Measurements from ENCODE around the gene HSPB1.
"Not testable (repeated sequence)": the region's sequence is repeated elsewhere in the genome, so short reads cannot be mapped to it uniquely, and the experiment has no call there.

HSPB1 gene

DNA sequence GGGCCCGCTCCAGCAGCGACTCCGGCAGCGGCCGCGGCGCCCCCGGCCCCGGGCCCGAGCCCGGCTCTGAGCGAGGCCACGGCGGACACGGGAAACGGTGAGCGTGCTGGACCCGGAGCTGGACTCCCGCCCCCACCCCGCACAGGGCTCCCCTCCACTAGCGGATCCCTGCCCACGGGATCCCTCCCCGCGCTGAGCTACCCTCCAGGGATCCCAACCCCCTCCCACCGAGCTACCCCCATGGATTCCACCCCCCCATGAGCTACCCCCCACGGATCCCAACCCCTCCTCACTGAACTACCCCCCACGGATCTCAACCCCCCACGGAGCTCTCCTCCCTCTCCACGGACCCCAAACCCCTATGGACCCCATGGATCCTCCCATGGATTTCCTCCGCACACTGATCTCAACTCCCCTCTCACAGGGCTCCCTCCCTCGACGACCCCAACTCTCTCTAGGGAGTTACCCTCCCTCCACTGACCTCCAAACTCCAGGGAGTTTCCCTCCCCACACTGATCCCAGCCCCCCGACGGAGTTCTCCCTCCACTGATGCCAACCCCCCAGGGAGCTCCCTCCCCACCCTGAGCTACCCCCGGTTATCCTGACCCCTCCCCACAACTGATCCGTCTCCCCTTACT lies 20.6 kb upstream of the HSPB1 start:
- peak in 1 of 3 experiments; percentile 51 for DNase-seq

DNA sequence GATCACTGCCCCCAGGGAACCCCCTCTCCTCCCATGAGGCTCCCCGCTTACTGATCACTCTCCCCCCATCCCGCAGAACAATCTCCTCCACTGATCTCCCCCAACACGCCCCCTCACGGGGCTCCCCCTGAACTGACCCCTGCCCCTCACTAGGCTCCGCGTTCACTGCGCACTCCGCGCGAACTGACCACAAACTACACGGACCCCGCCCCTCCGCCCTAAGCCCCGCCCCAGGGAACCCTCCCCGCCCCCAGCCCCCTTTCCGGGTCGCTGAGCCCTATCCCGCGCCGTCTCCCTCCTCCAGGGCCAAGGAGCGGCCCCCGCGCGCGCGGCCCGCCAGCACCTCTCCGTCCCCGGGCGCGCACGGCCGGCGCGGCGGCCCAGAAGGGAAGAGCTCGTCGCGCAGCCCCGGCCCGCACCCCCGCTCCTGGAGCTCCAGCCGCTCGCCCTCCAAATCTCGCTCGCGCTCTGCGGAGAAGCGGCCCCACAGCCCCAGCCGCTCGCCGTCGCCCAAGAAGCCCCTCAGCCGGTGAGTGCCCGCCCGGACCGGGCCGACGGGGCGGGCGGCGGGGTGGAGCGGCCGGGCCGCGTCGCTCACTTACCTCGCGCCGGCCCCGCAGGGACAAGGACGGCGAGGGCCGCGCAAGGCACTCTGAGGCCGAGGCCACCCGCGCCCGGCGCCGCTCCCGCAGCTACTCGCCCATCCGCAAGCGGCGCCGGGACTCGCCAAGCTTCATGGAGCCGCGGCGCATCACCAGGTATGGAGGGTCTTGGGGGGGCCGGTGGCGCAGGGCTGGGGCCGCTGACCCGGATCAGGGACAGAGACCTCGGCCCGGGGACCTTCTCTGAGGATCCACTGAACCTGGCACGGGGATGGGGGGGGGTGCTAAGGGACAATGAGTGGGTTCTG lies 19.9 kb upstream of the HSPB1 start:
- no peak for DNase-seq

DNA sequence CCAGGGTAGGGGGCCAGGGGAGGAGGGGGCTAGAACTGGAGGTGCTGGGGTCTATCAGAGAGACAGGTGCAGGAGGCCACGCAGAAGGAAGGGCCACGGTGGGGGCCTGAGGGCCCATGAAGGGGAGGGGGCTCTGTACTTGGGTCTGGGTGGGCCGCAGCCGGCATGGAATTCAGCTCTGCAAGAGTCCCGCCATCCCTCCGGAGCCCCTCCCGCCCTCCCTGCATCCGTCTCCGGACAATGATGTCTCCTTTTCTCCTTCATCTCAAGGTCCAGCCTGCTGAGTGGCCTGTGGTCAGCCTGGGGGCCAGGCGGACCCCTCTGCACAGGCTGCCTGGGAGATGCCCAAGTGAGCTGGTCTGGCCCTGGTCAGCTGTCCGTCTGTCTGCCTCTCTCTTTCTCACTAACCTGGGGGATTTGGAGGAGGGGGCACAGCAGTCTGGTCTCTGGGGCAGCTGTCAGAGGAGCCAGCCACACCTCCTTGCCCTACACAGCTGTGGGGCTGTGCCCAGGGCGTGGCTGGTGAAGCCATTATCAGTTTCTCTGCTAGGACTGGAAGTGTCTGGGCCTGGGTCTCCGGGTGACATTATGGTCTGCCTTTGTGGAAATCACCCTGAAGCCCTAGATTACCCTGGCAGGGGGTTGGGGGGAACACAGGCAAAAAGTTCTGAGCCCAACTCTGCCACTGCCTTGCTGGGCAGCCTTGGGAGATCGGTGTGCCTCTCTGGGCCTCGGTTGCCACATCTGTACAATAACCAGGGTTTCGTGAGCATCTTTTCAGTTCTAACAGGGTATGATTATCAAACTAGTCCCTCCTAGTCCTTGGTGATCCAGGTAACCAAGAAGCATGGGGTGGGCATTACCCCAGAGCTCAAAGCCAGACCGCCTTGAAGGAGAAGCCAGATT lies 19.0 kb upstream of the HSPB1 start:
- DNase-seq, result no peak

DNA sequence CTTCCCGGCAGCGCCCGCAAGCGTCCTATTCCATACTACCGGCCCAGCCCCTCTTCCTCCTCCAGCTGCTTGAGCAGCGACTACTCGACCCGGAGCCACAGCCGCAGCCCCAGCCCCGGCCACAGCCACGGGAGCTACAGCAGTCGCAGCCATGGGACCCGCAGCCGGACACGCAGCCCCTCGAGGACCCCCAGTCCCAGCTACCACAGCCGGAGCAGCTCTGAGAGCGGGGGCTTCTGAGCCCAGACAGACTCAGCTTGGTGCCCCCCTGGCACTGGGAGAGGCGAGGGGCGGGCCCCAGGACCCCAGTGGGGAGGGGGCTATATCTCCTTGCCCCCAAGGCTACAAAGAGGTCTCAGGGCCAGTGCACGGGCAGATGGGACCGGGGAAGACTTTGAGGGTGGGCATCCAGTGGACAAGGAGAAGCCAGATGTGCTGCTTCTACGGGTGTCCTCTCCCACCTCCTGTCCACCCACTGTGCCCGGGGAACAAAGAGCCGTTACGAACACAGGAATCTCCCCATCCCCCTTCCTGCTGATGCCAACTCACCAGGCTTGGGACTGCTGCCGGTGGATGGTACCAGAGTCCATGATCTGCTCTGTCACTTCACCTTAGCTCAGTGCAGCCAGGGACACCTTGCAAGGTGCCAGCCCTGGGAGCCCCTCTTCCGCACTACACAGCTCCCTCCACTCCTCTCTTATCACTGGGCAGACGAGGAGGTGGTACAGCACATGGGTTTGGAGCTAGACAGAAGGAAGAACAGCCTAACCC lies 16.7 kb upstream of the HSPB1 start:
- DNase-seq, result no peak

DNA sequence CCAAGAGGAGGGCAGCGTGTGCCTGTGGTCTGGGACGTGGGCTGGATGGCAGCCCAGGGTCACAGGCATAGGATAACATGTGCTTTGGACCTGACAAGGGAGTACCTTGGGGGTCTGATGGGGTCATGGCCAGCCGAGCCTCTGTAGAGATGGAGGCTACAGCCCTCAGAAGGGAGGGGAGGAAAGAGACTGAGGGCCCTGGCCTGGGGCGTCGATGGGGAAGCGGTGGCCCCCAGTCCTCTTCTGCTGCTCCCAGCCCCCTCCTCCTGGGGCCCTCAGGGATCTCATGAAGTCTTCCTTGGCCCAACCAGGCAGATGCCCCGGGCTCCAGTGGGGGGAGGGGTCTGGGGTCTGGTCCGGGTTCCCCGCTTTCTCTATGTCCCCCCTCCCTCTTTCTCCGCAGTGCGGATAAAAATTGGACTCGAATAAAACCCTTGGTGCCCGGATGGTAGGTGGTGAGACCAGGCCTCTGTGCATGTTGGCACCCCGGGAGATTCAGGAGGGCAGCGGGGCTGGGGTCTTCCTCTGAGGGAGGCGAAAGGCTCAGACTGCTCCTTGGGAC lies 15.6 kb upstream of the HSPB1 start:
- no peak for DNase-seq

DNA sequence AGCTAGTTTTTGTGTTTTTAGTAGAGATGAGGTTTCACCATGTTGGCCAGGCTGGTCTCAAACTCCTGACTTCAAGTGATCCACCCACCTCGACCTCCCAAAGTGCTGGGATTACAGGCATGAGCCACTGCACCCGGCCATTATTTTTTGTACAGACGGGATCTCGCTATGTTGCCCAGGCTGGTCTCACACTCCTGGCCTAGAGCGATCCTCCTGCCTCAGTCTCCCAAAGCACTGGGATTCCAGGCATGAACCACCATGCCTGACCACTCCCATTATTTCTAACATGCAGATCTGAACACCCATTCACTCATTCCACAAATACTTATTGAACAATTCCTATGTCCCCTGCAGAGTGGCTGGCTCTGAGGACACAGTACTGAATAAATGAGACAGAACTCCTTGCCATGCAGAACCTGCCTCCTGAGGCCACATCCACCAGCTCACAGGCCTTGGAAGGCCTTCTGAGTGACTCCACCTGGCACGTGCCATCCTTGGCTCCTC lies 11.6 kb upstream of the HSPB1 start:
- DNase-seq, result not testable (repeated sequence)

DNA sequence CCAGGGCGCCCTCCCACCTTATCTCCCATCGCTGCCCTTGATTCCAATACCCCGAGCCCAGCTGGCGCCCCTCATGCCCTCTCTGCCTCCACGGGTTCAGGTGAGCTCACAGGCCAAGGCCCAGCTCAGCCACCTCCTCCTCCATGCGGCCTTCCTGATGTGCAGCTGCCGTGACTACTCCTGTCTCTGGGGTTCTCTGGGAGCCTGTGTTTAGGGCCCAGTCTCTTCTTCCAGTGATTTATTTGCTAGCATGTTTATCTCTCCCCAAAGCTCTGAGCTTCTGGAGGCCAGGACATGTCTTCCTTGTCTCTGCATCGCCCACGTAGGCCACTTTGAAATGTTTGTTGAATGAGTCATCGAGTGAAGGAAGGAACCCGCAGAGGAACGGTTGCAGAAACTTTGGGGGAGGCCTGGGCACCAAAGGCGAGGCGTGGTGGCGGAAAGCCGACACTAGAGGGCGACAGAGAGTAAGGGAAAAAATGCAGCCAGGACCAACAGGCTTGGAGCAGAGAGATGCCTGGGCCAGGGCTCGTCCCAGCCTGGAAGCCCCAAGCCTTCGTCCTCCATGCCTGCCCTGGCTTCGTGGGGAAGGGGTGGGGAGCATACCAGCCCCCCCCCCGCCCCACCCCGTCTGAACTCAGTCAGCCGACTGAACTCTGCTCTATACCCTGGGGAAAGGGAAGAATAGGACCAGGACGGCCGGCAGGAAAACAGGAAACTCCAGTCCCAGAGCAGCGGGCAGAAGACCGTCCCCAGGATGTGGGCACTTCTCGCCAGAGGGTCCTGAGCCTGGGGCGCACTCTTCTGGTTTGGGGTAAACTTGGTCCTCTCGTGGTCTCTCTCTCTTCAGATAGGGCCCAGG lies 10.9 kb upstream of the HSPB1 start:
- DNase-seq, result peak; percentile 79 to 90 (median 84)

DNA sequence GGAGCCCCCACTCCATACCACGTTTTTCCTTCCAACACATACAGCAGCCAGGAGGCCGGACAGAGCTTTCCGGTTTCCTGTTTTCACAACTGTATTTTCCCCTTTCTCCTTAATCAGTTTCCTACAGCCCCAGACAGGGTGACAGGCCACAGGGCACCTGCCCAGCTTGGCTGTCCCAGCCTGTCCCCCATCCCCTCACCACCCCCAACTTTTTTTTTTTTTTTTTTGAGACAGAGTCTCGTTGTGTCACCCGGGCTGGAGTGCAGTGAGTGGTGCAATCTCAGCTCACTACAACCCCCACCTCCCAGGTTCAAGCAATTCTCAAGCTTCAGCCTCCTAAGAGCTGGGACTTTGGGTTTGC lies 10.3 kb upstream of the HSPB1 start:
- no peak for DNase-seq

DNA sequence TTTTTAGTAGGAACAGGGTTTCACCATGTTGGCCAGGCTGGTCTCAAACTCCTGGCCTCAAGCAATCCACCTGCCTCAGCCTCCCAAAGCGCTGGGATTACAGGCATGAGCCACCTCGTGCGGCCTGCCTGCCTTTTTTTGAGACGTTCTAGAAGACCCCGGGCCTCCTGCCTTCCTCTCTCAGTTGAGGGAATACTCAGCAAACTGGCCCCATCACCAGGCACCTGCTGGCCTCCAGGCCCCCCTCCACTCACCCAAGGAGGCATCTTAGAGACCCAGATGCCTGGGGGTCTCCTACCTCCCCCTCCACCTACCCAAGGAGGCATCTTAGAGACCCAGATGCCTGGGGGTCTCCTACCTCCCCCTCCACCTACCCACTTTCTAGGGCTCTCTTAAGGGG lies 9.6 kb upstream of the HSPB1 start:
- DNase-seq, result not testable (repeated sequence)

DNA sequence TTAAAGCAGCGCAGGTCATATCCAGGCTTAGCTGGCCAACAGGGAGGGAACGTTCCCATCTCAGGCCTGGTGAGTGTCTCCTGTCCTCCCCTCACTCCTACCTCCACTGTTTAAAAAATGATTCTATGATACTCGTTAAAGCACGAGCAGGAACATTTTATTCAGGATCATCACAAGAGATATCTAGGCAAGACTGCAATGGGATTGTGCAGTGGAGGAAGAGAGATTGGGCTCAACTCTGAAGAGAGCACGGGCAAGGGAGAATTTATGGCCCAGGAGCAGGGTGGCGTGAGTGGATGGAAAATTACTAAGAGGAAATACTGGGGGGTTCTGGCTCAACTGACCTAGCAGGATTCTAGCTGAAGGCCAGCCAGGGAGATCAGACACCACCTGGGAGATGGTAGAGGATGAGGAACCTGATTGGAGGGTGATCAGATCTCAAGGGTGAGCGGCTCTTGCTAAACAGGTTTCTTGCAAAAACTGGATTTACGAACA lies 9.0 kb upstream of the HSPB1 start:
- DNase-seq, result no peak

DNA sequence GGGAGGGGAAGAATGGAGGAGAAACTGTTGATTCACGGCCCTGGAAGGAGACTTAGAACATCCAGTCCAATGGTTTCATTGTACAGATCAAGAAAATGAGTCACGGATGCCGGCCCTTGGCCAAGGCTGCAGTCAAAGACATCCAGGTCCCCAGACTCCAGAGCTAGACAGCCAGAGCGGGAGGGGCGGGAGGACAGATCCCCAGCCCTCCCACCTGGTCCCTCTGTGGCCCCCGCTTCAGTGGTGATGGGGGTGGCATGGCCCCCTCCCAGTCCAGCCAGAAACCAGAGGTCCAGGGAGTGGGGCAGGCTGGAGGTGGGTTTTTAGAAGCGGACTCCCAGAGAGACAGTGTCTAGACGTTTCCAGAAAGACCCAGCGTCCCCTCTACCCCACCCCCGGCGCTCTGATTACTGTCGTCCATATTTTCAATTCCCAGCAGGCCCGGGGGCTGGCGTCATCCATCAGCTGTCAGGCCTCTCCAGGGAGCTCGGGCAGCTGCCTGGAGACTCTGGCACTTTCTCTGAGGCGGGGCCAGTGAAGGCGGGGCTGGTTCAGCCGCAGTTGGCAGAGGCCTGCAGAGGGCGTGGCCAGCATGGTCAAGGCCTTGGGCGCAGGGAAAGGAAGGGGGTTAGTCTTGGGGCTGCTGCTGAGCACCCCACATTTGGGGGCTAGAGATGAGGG lies 8.0 kb upstream of the HSPB1 start:
- DNase-seq, result peak; percentile 88 to 97 (median 95)

DNA sequence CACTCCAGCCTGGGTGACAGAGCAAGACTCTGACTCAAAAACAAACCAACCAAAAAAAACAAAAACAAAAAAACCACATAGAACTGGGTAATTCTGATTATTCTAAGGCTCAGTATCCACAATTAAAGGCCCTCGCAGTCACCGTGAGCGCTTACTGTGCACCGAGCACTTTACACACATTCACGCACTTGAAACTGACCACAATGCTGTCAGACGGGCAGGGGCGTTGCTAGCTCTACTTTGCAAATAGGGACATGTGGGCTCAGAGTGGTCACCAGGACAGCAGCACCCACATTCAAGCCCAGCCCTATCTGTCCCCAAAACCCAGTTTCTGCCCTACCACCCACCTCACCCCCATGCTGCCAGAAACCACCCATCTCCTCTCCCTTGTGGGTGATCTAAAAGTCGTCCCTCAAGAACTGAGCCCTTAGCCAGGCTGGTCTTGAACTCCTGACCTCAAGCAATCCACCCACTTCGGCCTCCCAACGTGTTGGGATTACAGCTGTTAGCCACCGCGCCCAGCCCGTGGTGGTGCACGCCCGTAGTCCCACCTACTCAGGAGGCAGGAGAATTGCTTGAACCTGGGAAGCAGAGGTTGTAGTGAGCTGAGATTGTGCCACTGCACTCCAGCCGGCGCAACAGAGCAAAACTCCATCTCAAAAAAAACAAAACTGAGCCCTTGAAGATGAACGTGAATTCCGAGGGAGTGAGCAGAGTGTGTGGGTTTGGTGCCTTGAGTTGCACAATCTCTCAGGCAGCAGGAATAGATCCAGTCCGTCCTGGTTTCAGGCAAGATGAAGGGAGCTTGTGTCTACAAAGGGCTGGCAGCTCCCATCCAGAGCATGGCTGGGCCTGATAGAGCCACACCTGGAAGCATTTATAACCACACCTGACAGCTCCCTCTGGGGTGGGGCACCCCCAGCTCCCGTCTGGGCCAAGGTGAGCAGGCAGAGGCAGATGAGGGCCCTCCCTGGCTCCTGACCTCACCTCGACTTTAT lies 5.4 kb upstream of the HSPB1 start:
- peak in 2 of 3 experiments; percentile 21 for DNase-seq

DNA sequence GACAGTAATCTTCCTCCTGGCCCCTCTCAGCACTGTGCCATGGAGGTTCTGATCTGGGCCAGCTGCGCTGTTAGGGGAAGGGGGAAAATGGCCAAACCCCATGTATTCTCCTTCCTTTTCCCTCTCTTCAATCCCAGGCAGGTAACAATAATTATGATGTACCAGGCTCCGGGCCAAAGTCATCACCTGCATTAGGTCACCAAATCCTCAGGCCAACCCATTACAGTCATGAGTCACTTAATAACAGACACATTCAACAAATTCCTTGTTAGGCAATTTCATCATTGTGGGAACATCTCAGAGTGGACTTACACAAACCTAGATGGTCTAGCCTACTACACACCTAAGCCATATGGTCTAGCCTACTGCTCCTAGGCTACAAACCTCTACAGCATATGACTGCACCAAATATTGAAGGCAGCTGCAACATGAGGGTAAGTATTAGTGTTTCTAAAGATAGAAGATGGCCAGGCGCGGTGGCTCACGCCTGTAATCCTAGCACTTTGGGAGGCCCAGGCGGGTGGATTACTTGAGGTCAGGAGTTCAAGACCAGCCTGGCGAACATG lies 2.2 kb upstream of the HSPB1 start:
- no peak for DNase-seq

DNA sequence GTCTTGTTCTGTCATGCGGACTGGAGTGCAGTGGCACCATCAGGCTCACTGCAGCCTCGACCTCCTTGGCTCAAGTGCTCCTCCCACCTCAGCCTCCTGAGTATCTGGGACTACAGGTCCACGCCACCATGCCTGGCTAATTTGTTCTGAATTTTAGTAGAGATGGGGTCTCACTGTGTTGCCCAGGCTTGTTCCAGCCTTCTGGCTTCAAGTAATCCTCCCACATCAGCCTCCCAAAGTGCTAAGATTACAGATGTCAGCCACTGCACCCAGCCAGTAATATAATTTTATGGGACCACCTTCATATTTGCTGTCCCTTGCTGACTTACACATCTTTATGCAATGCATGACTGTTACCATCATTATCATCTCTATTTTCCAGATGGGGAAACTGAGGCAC lies 1.5 kb upstream of the HSPB1 start:
- no peak for DNase-seq

DNA sequence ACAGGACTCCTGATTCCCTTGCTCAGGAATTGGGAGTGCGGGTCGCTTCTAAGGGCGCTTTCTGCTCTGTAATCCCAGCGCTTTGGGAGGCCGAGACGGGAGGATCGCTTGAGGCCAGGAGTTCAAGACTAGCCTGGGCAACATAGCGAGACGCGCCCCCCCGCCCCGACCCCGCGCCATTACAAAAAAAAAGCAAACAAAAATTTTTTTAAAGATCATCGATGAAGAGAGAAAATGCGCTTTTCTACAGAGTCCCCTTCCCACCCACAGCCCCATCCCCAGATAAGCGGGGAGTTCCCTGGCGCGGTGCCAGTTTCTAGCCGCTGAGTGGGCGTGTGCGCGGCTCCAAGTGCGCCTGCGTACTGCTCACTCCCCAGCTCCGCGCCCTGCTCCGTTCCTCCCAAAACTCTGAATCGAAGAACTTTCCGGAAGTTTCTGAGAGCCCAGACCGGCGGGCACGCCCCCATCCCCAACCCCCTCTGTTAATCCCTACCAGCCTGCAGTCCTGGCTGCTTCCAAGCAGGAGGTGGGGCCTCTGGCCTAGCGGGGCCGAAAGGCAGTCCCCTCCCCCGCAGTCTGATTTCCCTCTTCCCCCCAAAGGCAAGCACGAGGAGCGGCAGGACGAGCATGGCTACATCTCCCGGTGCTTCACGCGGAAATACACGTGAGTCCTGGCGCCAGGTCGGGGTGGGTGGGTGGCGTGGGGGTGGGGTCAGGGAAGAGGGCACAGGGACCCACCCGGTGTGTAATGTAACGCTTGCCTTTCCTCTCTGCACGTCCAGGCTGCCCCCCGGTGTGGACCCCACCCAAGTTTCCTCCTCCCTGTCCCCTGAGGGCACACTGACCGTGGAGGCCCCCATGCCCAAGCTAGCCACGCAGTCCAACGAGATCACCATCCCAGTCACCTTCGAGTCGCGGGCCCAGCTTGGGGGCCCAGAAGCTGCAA lies 1.0 kb downstream of the HSPB1 start:
- DNase-seq, result peak; percentile 67 to 87 (median 69)

DNA sequence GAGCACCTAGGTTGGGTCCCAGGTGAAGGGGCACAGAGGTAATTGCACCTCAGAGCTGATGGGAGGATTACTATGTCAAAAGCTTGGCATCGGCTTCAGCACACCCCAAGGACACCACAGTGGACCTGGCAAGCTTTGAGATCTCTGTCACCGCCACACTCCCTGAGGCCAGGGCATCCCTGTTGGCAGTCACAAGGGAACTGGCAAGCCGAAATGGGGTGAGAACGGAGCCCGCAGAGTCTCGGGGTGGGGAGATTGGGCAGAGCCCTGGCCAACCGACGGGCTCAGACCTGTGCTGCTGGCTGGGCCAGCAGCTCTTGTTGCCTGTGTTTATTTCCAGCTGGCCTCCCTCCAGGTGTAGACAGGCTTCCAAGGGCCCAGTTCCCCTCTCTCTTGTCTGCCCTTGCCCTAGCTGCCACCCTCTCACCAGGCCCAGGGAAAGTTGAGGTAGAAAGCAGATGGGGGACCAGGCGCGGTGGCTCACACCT lies 2.5 kb downstream of the HSPB1 start:
- DNase-seq, result no peak

DNA sequence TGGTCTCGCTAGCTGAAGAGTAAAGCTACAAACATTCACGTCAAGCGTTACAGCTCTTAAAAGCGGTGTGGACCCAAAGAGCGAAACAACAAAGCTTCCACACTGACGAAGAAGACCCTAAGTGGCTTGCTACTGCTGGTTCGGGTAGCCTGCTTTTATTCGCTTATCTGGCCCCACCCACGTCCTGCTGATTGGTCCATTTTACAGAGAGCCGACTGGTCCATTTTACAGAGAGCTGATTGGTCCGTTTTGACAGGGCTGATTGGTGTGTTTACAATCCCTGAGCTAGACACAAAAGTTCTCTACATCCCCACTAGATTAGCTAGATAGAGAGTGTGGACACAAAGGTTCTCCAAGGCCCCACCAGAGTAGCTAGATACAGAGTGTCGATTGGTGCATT lies 6.4 kb downstream of the HSPB1 start:
- not testable (repeated sequence) for DNase-seq

Data from NCI-H1417 (cell line).